H9 (cell line): ENCODE data around the gene HOXD10. TPM values are rescaled to one million over a fixed set of nuclear protein-coding genes. Genes with fewer than 3 reads are reported as not detected.

Source experiments
- DNase-seq: peaks from one replicate; pipeline ENCODE4 v3.0.0-alpha.2; 2017
- H2AFZ ChIP-seq: one replicate; pipeline ENCODE4 v1.6.1; 2013; ENCODE audit warnings: mild to moderate bottlenecking, low read length, control low read depth, moderate library complexity
- H2AK5ac ChIP-seq: 2 replicates; pipeline ENCODE4 v1.6.1; 2013; ENCODE audit warnings: low read length, control low read depth, mixed read lengths; ENCODE audit not compliant: insufficient read length
- H2BK120ac ChIP-seq: one replicate; pipeline ENCODE4 v1.6.1; 2013; ENCODE audit warnings: low read depth, mild to moderate bottlenecking, low read length, control low read depth, inconsistent platforms; ENCODE audit not compliant: poor library complexity, severe bottlenecking
- H2BK12ac ChIP-seq: 2 replicates; pipeline ENCODE4 v1.6.1; 2013; ENCODE audit warnings: low read length, control low read depth, mixed read lengths, low read depth; ENCODE audit not compliant: insufficient read length
- H2BK15ac ChIP-seq: 2 replicates; pipeline ENCODE4 v1.6.1; 2013; ENCODE audit warnings: low read depth, low read length, control low read depth
- H2BK20ac ChIP-seq: one replicate; pipeline ENCODE4 v1.6.1; 2013; ENCODE audit warnings: low read depth, mild to moderate bottlenecking, low read length, control low read depth, inconsistent platforms; ENCODE audit not compliant: poor library complexity, severe bottlenecking
- H2BK5ac ChIP-seq: 2 replicates; pipeline ENCODE4 v1.6.1; 2013; ENCODE audit warnings: low read length, control low read depth, mixed read lengths; ENCODE audit not compliant: insufficient read length
- H3K14ac ChIP-seq: 2 replicates; pipeline ENCODE4 v1.6.1; 2013; ENCODE audit warnings: low read length, control low read depth; ENCODE audit not compliant: insufficient read depth
- H3K18ac ChIP-seq: 2 replicates; pipeline ENCODE4 v1.6.1; 2013; ENCODE audit warnings: low read depth, mild to moderate bottlenecking, mixed read lengths, low read length, control low read depth; ENCODE audit not compliant: insufficient read length
- H3K23ac ChIP-seq: 2 replicates; pipeline ENCODE4 v1.6.1; 2013; ENCODE audit warnings: low read length, control low read depth, mixed read lengths, low read depth; ENCODE audit not compliant: insufficient read length
- H3K23me2 ChIP-seq: 2 replicates; pipeline ENCODE4 v1.6.1; 2013; ENCODE audit warnings: low read depth, mild to moderate bottlenecking, mixed read lengths, low read length, control low read depth; ENCODE audit not compliant: insufficient read length, poor library complexity, severe bottlenecking
- H3K27ac ChIP-seq: 2 replicates; pipeline ENCODE4 v1.5.1; 2013; ENCODE audit warnings: low read length, control low read depth, mixed read lengths, low read depth; ENCODE audit not compliant: insufficient read length
- H3K27me3 ChIP-seq: 2 replicates; pipeline ENCODE4 v1.6.1; 2013; ENCODE audit warnings: low read length, control low read depth, inconsistent platforms; ENCODE audit not compliant: insufficient read depth
- H3K4ac ChIP-seq: 2 replicates; pipeline ENCODE4 v1.6.1; 2013; ENCODE audit warnings: low read depth, mild to moderate bottlenecking, control low read depth, inconsistent platforms, low read length, moderate library complexity
- H3K4me1 ChIP-seq: 2 replicates; pipeline ENCODE4 v1.6.1; 2013; ENCODE audit warnings: low read length, control low read depth, inconsistent platforms; ENCODE audit not compliant: insufficient read depth
- H3K4me2 ChIP-seq: 2 replicates; pipeline ENCODE4 v1.6.1; 2013; ENCODE audit warnings: low read length, control low read depth, mixed read lengths; ENCODE audit not compliant: insufficient read length, insufficient read depth
- H3K56ac ChIP-seq: 2 replicates; pipeline ENCODE4 v1.6.1; 2013; ENCODE audit warnings: low read depth, mild to moderate bottlenecking, mixed read lengths, low read length, control low read depth; ENCODE audit not compliant: insufficient read length
- H3K79me1 ChIP-seq: 2 replicates; pipeline ENCODE4 v1.6.1; 2013; ENCODE audit warnings: low read depth, mild to moderate bottlenecking, moderate library complexity, low read length, control low read depth, inconsistent platforms; ENCODE audit not compliant: insufficient read depth, poor library complexity, severe bottlenecking
- H3K79me2 ChIP-seq: 2 replicates; pipeline ENCODE4 v1.6.1; 2013; ENCODE audit warnings: low read length, control low read depth, inconsistent platforms; ENCODE audit not compliant: insufficient read depth
- H3K9ac ChIP-seq: 2 replicates; pipeline ENCODE4 v1.6.1; 2013; ENCODE audit warnings: low read length, control low read depth, mixed read lengths; ENCODE audit not compliant: insufficient read length; ENCODE audit errors: extremely low read depth
- H3K9me3 ChIP-seq: one replicate; pipeline ENCODE4 v1.6.1; 2013; ENCODE audit warnings: low read depth, low read length, inconsistent platforms; ENCODE audit not compliant: control insufficient read depth
- H3T11ph ChIP-seq: one replicate; pipeline ENCODE4 v1.6.1; 2013; ENCODE audit warnings: mild to moderate bottlenecking, low read length, control low read depth, inconsistent platforms
- H4K20me1 ChIP-seq: one replicate; pipeline ENCODE4 v1.6.1; 2013; ENCODE audit not compliant: control insufficient read depth, insufficient read length, insufficient read depth
- H4K5ac ChIP-seq: 2 replicates; pipeline ENCODE4 v1.6.1; 2013; ENCODE audit warnings: low read depth, mild to moderate bottlenecking, mixed read lengths, low read length, control low read depth; ENCODE audit not compliant: insufficient read length
- H4K8ac ChIP-seq: replicated peaks from 2 replicates; pipeline ENCODE4 v1.6.1; 2013; ENCODE audit warnings: low read length, control low read depth, mixed read lengths, low read depth; ENCODE audit not compliant: insufficient read length
- H4K91ac ChIP-seq: 2 replicates; pipeline ENCODE4 v1.6.1; 2013; ENCODE audit warnings: low read depth, mild to moderate bottlenecking, moderate library complexity, mixed read lengths, low read length, control low read depth; ENCODE audit not compliant: insufficient read length
- H3K27ac Mint-ChIP-seq, 3 experiments: 2 replicates in 2 of 3; 3 replicates in 1 of 3; pipeline ENCODE4 v1.8.0; 2020 to 2021; ENCODE audit warnings: mixed read lengths in 3 of 3, mild to moderate bottlenecking in 1 of 3, moderate library complexity in 1 of 3
- H3K27me3 Mint-ChIP-seq: 2 replicates; pipeline ENCODE4 v1.8.0; 2021; ENCODE audit warnings: low read depth, mild to moderate bottlenecking, moderate library complexity, mixed read lengths
- H3K36me3 Mint-ChIP-seq, 3 experiments: 2 replicates in 2 of 3; 3 replicates in 1 of 3; pipeline ENCODE4 v1.8.0; 2020 to 2021; ENCODE audit warnings: low read depth in 3 of 3, mixed read lengths in 3 of 3; ENCODE audit not compliant: insufficient read depth in 1 of 3
- H3K4me1 Mint-ChIP-seq, 2 experiments: 2 replicates each; pipeline ENCODE4 v1.8.0; 2020; ENCODE audit warnings: mixed read lengths in 2 of 2
- H3K4me3 Mint-ChIP-seq, 2 experiments: 2 replicates in 1 of 2; 3 replicates in 1 of 2; pipeline ENCODE4 v1.8.0; 2020 to 2021; ENCODE audit warnings: mild to moderate bottlenecking in 2 of 2, mixed read lengths in 2 of 2, moderate library complexity in 1 of 2
- H3K9me3 Mint-ChIP-seq, 2 experiments: 2 replicates in 1 of 2; 3 replicates in 1 of 2; pipeline ENCODE4 v1.8.0; 2020; ENCODE audit warnings: mild to moderate bottlenecking in 2 of 2, mixed read lengths in 2 of 2, moderate library complexity in 1 of 2
- WGBS: extraction: QIAGEN DNeasy Blood & Tissue Kit; methylation state at CpG from one replicate; pipeline ENCODE4 v1.1.7; 2013; ENCODE audit warnings: missing lambda C conversion rate, low lambda C conversion rate, mixed read lengths; ENCODE audit not compliant: insufficient read length; ENCODE audit errors: extremely low coverage; 5-methylcytosine and 5-hydroxymethylcytosine counted together
- total RNA-seq: library from RNA; stranded (reverse); gene quantifications from 2 replicates; pipeline ENCODE4 v1.2.1, GENCODE V29; 2021
- TF ChIP-seq, protein P1 (sequence below): fragments of 200-600 bp; sonication (generic); conservative IDR thresholded peaks from 3 replicates; pipeline ENCODE4 v1.8.0; 2021; ENCODE audit warnings: antibody characterized with exemption, mild to moderate bottlenecking

HOXD10 gene
- total RNA-seq, 1 experiment from 2014 or later: not detected

DNA sequence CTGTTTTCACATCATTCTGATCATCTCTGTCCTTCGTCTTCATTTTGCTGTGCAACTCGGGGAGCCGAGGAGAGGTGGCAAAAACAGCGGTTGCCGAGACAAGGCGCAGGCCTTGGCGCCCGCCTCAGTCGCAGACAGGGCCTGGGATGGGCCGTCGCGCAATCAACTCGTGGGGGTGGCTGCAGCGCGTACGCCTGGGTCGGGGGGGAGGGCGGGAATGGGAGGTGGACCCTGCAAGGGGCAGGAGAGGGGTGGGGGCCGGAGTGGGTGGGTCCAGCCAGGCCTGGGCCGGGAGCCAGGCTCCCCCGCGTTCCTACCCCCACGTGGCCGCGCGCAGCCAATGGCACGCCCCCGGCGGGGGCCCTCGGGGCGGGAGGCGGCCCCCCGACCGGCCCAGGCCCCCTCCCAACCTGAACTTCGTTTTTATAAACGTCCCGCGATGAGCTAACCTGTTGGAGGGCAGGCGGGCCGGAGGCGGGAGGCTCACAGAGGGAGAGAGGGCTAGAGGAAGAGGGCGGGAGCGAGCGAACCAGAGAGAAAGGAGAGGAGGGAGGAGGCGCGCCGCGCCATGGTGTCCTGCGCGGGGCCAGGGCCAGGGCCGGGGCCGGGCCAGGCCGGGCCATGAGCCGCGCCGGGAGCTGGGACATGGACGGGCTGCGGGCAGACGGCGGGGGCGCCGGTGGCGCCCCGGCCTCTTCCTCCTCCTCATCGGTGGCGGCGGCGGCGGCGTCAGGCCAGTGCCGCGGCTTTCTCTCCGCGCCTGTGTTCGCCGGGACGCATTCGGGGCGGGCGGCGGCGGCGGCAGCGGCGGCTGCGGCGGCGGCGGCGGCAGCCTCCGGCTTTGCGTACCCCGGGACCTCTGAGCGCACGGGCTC lies 24.1 kb upstream of the HOXD10 start, which contains the start of gene HOXD13:
Gene HOXD13, plus strand, starts transcription at position 452 of the 875 bp plus-strand sequence. Its CDS starts 170 bp downstream, at position 622.
- no peaks in the 10 kb centered on the region for H3K79me1 ChIP-seq
- H2BK5ac ChIP-seq: no peak within 1 kb of the TSS
- H2BK15ac ChIP-seq: no peak within 1 kb of the TSS
- H4K91ac ChIP-seq: no peak within 1 kb of the TSS
- peaks cover 84% of the 10 kb centered on the region for H3K27me3 ChIP-seq
- H2BK120ac ChIP-seq: no peak within 1 kb of the TSS
- H2BK20ac ChIP-seq: no peak within 1 kb of the TSS
- H3K9ac ChIP-seq: no peak within 1 kb of the TSS
- no peaks in the 10 kb centered on the region for H4K20me1 ChIP-seq
- H4K5ac ChIP-seq: no peak within 1 kb of the TSS
- H3K14ac ChIP-seq: no peak within 1 kb of the TSS
- H4K8ac ChIP-seq: no peak within 1 kb of the TSS
- H3K4me1 Mint-ChIP-seq: peaks cover 21 to 34% of the 10 kb centered on the region in 2 experiments
- no peak within 1 kb of the TSS for H3K56ac ChIP-seq
- peak within 1 kb of the TSS; percentile 43 for H3K4me2 ChIP-seq
- H2BK12ac ChIP-seq: no peak within 1 kb of the TSS
- no peak within 1 kb of the TSS for H3K23ac ChIP-seq
- peak within 1 kb of the TSS; percentile 40 to 73 for H3K4me3 Mint-ChIP-seq
- WGBS: no CpG with 5 or more reads among the region's 95 CpGs
- peak; percentile 86 for DNase-seq
- no peak within 1 kb of the TSS for H2AFZ ChIP-seq
- no peak within 1 kb of the TSS for H2AK5ac ChIP-seq
- peaks cover 3% of the 10 kb centered on the region; the same call in 1 of the 2 replicates for H3K4me1 ChIP-seq
- H3K36me3 Mint-ChIP-seq: peaks cover 0 to 3% (median 0%) of the 10 kb centered on the region in 3 experiments; a peak in 2 of 7 replicates
- H3K79me2 ChIP-seq: no peaks in the 10 kb centered on the region
- TF ChIP-seq, protein P1, sequence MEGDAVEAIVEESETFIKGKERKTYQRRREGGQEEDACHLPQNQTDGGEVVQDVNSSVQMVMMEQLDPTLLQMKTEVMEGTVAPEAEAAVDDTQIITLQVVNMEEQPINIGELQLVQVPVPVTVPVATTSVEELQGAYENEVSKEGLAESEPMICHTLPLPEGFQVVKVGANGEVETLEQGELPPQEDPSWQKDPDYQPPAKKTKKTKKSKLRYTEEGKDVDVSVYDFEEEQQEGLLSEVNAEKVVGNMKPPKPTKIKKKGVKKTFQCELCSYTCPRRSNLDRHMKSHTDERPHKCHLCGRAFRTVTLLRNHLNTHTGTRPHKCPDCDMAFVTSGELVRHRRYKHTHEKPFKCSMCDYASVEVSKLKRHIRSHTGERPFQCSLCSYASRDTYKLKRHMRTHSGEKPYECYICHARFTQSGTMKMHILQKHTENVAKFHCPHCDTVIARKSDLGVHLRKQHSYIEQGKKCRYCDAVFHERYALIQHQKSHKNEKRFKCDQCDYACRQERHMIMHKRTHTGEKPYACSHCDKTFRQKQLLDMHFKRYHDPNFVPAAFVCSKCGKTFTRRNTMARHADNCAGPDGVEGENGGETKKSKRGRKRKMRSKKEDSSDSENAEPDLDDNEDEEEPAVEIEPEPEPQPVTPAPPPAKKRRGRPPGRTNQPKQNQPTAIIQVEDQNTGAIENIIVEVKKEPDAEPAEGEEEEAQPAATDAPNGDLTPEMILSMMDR: no peak
- no peak within 1 kb of the TSS for H3K27ac ChIP-seq
- H3K9me3 ChIP-seq: no peaks in the 10 kb centered on the region
- H3K27ac Mint-ChIP-seq: no peak within 1 kb of the TSS
- H3T11ph ChIP-seq: no peak within 1 kb of the TSS
- H3K23me2 ChIP-seq: no peaks in the 10 kb centered on the region
- H3K18ac ChIP-seq: no peak within 1 kb of the TSS
- no peak within 1 kb of the TSS for H3K4ac ChIP-seq
- peaks cover 8 to 25% of the 10 kb centered on the region in 2 experiments; a peak in 4 of 5 replicates for H3K9me3 Mint-ChIP-seq
- H3K27me3 Mint-ChIP-seq: peaks cover 97% of the 10 kb centered on the region
